ENCODE data around the gene ARMCX6. TPM values are rescaled to one million over a fixed set of nuclear protein-coding genes. Genes with fewer than 3 reads are reported as not detected.
"Not testable (repeated sequence)": the region's sequence is repeated elsewhere in the genome, so short reads cannot be mapped to it uniquely, and the experiment has no call there.

The ARMCX6 gene
- total RNA-seq, 1 donor, result 35.1 TPM

- no peak overlapping the region for H3K4me3 ChIP-seq (ENCODE audit: insufficient read depth, low read length)
- no peak overlapping the region for H3K27ac ChIP-seq (ENCODE audit: low read depth, low read length)
- H3K4me1 ChIP-seq (ENCODE audit: insufficient read depth, low read length), result no peaks in the 10 kb centered on the region
- TF ChIP-seq CTCF (IDR thresholded peaks at IDR 0.05; ENCODE audit: extremely low read depth, low read depth, low read length), result no peak
- H3K4me2 ChIP-seq (ENCODE audit: insufficient read depth, low read length), result peak overlapping the region; percentile 20
- no peaks in the 10 kb centered on the region for H3K9me3 ChIP-seq (ENCODE audit: low read depth, low read length)
- H4K20me1 ChIP-seq (ENCODE audit: insufficient read depth, low read length), result peaks cover 25% of the 10 kb centered on the region
- peak; percentile 53 for DNase-seq (ENCODE audit: insufficient read length, low spot score, missing footprints)
- peaks cover 12% of the 10 kb centered on the region for H3K36me3 ChIP-seq (ENCODE audit: insufficient read depth, low read length)
- H2AFZ ChIP-seq (ENCODE audit: low read length), result no peak overlapping the region
- peaks cover 15% of the 10 kb centered on the region for H3K79me2 ChIP-seq (ENCODE audit: insufficient read depth, low read length)
- peaks cover 2% of the 10 kb centered on the region for H3K27me3 ChIP-seq (ENCODE audit: insufficient read depth, low read length)
Measured at GRCh38 chrX:101657495-101657894, 39.7 kb upstream of the ARMCX6 start.

- no peak overlapping the region for H3K4me2 ChIP-seq (ENCODE audit: insufficient read depth, low read length)
- no peak overlapping the region for H3K27ac ChIP-seq (ENCODE audit: low read depth, low read length)
- peaks cover 12% of the 10 kb centered on the region for H3K36me3 ChIP-seq (ENCODE audit: insufficient read depth, low read length)
- peaks cover 2% of the 10 kb centered on the region for H3K27me3 ChIP-seq (ENCODE audit: insufficient read depth, low read length)
- H3K79me2 ChIP-seq (ENCODE audit: insufficient read depth, low read length), result peaks cover 15% of the 10 kb centered on the region
- H3K4me1 ChIP-seq (ENCODE audit: insufficient read depth, low read length), result no peaks in the 10 kb centered on the region
- H4K20me1 ChIP-seq (ENCODE audit: insufficient read depth, low read length), result peaks cover 25% of the 10 kb centered on the region
- H2AFZ ChIP-seq (ENCODE audit: low read length), result no peak overlapping the region
- no peak for DNase-seq (ENCODE audit: insufficient read length, low spot score, missing footprints)
- no peaks in the 10 kb centered on the region for H3K9me3 ChIP-seq (ENCODE audit: low read depth, low read length)
- TF ChIP-seq CTCF (IDR thresholded peaks at IDR 0.05; ENCODE audit: extremely low read depth, low read depth, low read length), result no peak
- H3K4me3 ChIP-seq (ENCODE audit: insufficient read depth, low read length), result no peak overlapping the region
Measured at GRCh38 chrX:101656817-101657216, 39.0 kb upstream of the ARMCX6 start.

- TF ChIP-seq CTCF (IDR thresholded peaks at IDR 0.05; ENCODE audit: extremely low read depth, low read depth, low read length), result no peak
- no peak overlapping the region for H2AFZ ChIP-seq (ENCODE audit: low read length)
- H3K27me3 ChIP-seq (ENCODE audit: insufficient read depth, low read length), result peaks cover under 1% of the 10 kb centered on the region
- DNase-seq (ENCODE audit: insufficient read length, low spot score, missing footprints), result peak; percentile 53
- peaks cover 25% of the 10 kb centered on the region for H4K20me1 ChIP-seq (ENCODE audit: insufficient read depth, low read length)
- H3K9me3 ChIP-seq (ENCODE audit: low read depth, low read length), result no peaks in the 10 kb centered on the region
- H3K27ac ChIP-seq (ENCODE audit: low read depth, low read length), result no peak overlapping the region
- H3K36me3 ChIP-seq (ENCODE audit: insufficient read depth, low read length), result peaks cover 12% of the 10 kb centered on the region
- no peaks in the 10 kb centered on the region for H3K4me1 ChIP-seq (ENCODE audit: insufficient read depth, low read length)
- no peak overlapping the region for H3K4me2 ChIP-seq (ENCODE audit: insufficient read depth, low read length)
- H3K79me2 ChIP-seq (ENCODE audit: insufficient read depth, low read length), result peaks cover 15% of the 10 kb centered on the region
- H3K4me3 ChIP-seq (ENCODE audit: insufficient read depth, low read length), result no peak overlapping the region
Measured at GRCh38 chrX:101655534-101655933, 37.7 kb upstream of the ARMCX6 start.

- not testable (repeated sequence) for DNase-seq (ENCODE audit: insufficient read length, low spot score, missing footprints); H4K20me1 ChIP-seq (ENCODE audit: insufficient read depth, low read length); H3K27me3 ChIP-seq (ENCODE audit: insufficient read depth, low read length); H3K9me3 ChIP-seq (ENCODE audit: low read depth, low read length); H3K79me2 ChIP-seq (ENCODE audit: insufficient read depth, low read length); H3K4me2 ChIP-seq (ENCODE audit: insufficient read depth, low read length); H3K36me3 ChIP-seq (ENCODE audit: insufficient read depth, low read length); H3K27ac ChIP-seq (ENCODE audit: low read depth, low read length); H3K4me1 ChIP-seq (ENCODE audit: insufficient read depth, low read length); H3K4me3 ChIP-seq (ENCODE audit: insufficient read depth, low read length); H2AFZ ChIP-seq (ENCODE audit: low read length)
Measured at GRCh38 chrX:101647716-101648115, 29.9 kb upstream of the ARMCX6 start.
